Lung (tissue), 12 donors: ENCODE results near the gene ARSA. TPM values are rescaled to one million over a fixed set of nuclear protein-coding genes. Genes with fewer than 3 reads are reported as not detected.
"Not testable (repeated sequence)": the region's sequence is repeated elsewhere in the genome, so short reads cannot be mapped to it uniquely, and the experiment has no call there.

Source experiments
- ATAC-seq: fragments of 200-7000 bp; cut with Tn5 transposase; one replicate; pipeline ENCODE4 v1.9.1; 2020; ENCODE audit warnings: moderate number of reproducible peaks; ENCODE audit not compliant: insufficient read depth, low FRiP score
- DNase-seq, 3 donors: peaks; one replicate each; pipeline ENCODE4 v3.0.0-alpha.2; 2013 to 2017
- H3K27ac ChIP-seq, 2 donors: one replicate each; pipeline ENCODE4 v1.5.1; 2013; ENCODE audit warnings: mild to moderate bottlenecking in 2 of 2, moderate library complexity in 2 of 2, control low read depth in 1 of 2, inconsistent platforms in 1 of 2, low read depth in 1 of 2, low read length in 1 of 2
- H3K27me3 ChIP-seq, 3 donors: one replicate each; pipeline ENCODE4 v1.5.1; 2013; ENCODE audit warnings: low read length in 2 of 3; ENCODE audit not compliant: control insufficient read depth in 3 of 3, insufficient read depth in 3 of 3
- H3K36me3 ChIP-seq, 4 donors: one replicate each; pipeline ENCODE4 v1.5.1; 2013; ENCODE audit warnings: low read length in 4 of 4, mild to moderate bottlenecking in 1 of 4, moderate library complexity in 1 of 4; ENCODE audit not compliant: control insufficient read depth in 4 of 4, insufficient read depth in 4 of 4
- H3K4me1 ChIP-seq, 5 donors: one replicate each; pipeline ENCODE4 v1.5.1; 2013; ENCODE audit warnings: low read length in 5 of 5, mild to moderate bottlenecking in 2 of 5, moderate library complexity in 1 of 5; ENCODE audit not compliant: control insufficient read depth in 5 of 5, insufficient read depth in 5 of 5
- H3K4me3 ChIP-seq: one replicate; pipeline ENCODE4 v1.5.1; 2013; ENCODE audit warnings: mild to moderate bottlenecking, control low read depth, moderate library complexity
- H3K9ac ChIP-seq, 2 donors: one replicate each; pipeline ENCODE4 v1.5.1; 2013; ENCODE audit warnings: low read length in 2 of 2, control low read depth in 1 of 2; ENCODE audit not compliant: insufficient read depth in 1 of 2
- H3K9me3 ChIP-seq, 4 donors: one replicate each; pipeline ENCODE4 v1.5.1; 2013; ENCODE audit warnings: low read length in 3 of 4, mild to moderate bottlenecking in 1 of 4, moderate library complexity in 1 of 4; ENCODE audit not compliant: control insufficient read depth in 4 of 4, insufficient read depth in 3 of 4
- WGBS, 2 donors: extraction: QIAGEN DNeasy Blood & Tissue Kit; methylation state at CpG; one replicate each; pipeline ENCODE4 v1.1.7; 2013; 5-methylcytosine and 5-hydroxymethylcytosine counted together
- polyA plus RNA-seq, 2 donors: library from polyadenylated mRNA; stranded (reverse); fragments of 200-250 nt; gene quantifications; one replicate each; pipeline ENCODE4 v1.2.1, GENCODE V29; 2013
- total RNA-seq, 2 donors: library from RNA; depleted of rRNA in 1 of 2; stranded (reverse); fragments of >200 nt in 1 of 2; gene quantifications; one replicate each; pipeline ENCODE4 v1.2.1, GENCODE V29; 2014 to 2021
- TF ChIP-seq, protein P1 (sequence below): IDR thresholded peaks from 2 replicates; pipeline ENCODE4 v1.5.1; 2012; ENCODE audit warnings: mild to moderate bottlenecking; ENCODE audit errors: control extremely low read depth, extremely low read depth
- donor health status: control.
- donor health status: control.
- donor health status: Bipolar disorder and iron deficiency.
- donor health status: healthy.
- donor health status: DM: yes; HTN: yes; CAD: no.

ARSA gene
- total and polyA plus RNA-seq, 4 donors: 21.2 to 57.7 (median 40.5) TPM

GRCh38 chr22:50643021-50643820, 15.3 kb upstream of the ARSA start:
- not testable (repeated sequence) for DNase-seq, H3K4me3 ChIP-seq, H3K27ac ChIP-seq, H3K36me3 ChIP-seq, H3K9me3 ChIP-seq, H3K9ac ChIP-seq, H3K27me3 ChIP-seq, ATAC-seq
- 90 to 97% methylated on average over 17 of the region's 17 CpGs for WGBS, 2 donors
- peaks cover 0 to 20% (median 15%) of the 10 kb centered on the region in 5 donors for H3K4me1 ChIP-seq

- peak overlapping the region in 1 of 2 donors; percentile 23 for H3K9ac ChIP-seq
- no peaks in the 10 kb centered on the region for H3K9me3 ChIP-seq
- H3K27ac ChIP-seq: peak overlapping the region; percentile 63 to 65
- H3K4me1 ChIP-seq: peaks cover 0 to 20% (median 15%) of the 10 kb centered on the region in 5 donors
- WGBS, 2 donors: 19 to 26% methylated on average over 17 of the region's 17 CpGs
- ATAC-seq (no peak), DNase-seq (peak; percentile 89 to 95 (median 93))
- TF ChIP-seq, protein P1, sequence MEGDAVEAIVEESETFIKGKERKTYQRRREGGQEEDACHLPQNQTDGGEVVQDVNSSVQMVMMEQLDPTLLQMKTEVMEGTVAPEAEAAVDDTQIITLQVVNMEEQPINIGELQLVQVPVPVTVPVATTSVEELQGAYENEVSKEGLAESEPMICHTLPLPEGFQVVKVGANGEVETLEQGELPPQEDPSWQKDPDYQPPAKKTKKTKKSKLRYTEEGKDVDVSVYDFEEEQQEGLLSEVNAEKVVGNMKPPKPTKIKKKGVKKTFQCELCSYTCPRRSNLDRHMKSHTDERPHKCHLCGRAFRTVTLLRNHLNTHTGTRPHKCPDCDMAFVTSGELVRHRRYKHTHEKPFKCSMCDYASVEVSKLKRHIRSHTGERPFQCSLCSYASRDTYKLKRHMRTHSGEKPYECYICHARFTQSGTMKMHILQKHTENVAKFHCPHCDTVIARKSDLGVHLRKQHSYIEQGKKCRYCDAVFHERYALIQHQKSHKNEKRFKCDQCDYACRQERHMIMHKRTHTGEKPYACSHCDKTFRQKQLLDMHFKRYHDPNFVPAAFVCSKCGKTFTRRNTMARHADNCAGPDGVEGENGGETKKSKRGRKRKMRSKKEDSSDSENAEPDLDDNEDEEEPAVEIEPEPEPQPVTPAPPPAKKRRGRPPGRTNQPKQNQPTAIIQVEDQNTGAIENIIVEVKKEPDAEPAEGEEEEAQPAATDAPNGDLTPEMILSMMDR: peak; percentile 16
- H3K27me3 ChIP-seq: peaks cover 0 to 9% (median 4%) of the 10 kb centered on the region in 3 donors
- no peak overlapping the region for H3K4me3 ChIP-seq
- no peaks in the 10 kb centered on the region for H3K36me3 ChIP-seq
These were observed 14.0 kb upstream of the ARSA start for GRCh38 chr22:50641696-50642607.

DNA sequence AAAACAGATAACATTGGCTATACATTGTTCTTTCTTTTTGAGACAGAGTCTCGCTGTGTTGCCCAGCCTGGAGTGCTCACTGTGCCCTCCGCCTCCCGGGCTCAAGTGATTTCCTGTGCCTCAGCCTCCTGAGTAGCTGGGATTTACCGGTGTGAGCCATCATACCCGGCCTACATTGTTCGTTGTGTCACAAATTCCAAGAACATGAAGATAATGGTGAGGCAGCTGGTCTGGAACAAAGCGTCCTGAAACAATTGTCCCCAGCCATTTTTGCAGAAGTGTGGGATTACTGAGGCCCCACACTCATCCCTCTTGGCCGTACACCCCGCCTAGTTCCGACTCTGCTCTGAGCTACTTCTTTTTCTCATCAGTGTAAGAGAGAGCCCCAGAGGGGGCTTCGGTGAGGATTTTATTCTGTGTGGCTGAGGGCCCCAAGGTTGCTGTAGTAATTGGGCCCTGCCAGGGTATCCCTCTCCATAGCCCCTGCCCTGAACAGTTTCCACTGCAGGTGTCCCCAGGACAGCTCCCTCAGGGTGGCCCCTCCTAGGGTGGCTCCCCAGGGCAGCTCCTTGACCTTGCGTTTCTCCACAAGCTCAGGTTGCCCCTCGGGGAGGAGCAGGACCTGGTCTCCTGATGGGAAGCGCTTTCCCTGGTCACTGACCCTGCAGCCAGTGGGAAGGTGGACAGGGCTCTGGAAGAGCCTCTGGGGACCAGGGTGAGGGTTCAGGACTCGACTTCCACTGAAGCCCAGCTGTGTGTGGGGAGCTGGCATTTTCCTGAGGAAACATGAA, 13.1 kb upstream of the ARSA start:
- Histone ChIP-seq H3K9me3 (no peaks in the 10 kb centered on the region), H3K4me3 (no peak overlapping the region), H3K27ac (peak overlapping the region; percentile 34 to 63), H3K27me3 (peaks cover 0 to 9% (median 4%) of the 10 kb centered on the region in 3 donors), H3K36me3 (no peaks in the 10 kb centered on the region), H3K9ac (no peak overlapping the region), H3K4me1 (peaks cover 0 to 20% (median 15%) of the 10 kb centered on the region in 5 donors)
- DNase-seq: no peak
- 76 to 84% methylated on average over 15 of the region's 15 CpGs for WGBS, 2 donors
- peak; percentile 19 for ATAC-seq
- TF ChIP-seq, protein P1: no peak

DNA sequence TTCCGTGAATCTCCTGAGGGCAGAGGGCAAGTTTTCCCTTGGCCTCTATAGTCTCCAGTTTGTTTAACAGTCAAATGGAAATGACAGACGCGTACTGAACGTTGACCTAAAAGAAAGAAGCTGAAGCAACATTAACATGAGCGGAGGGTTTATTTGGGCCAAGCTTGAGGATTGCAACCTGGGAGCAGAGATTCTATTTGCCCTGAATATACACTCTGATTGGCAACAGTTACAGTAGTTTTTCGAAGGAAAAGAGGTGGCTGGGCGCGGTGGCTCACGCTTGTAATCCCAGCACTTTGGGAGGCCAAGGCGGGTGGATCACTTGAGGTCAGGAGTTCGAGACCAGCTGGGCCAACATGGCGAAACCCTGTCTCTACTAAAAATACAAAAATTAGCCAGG, 12.3 kb upstream of the ARSA start:
- peaks cover 0 to 20% (median 15%) of the 10 kb centered on the region in 5 donors for H3K4me1 ChIP-seq
- H3K27ac ChIP-seq, H3K36me3 ChIP-seq, H3K9ac ChIP-seq, H3K27me3 ChIP-seq, DNase-seq, H3K9me3 ChIP-seq, ATAC-seq, H3K4me3 ChIP-seq: not testable (repeated sequence)
- 96 to 97% methylated on average over 12 of the region's 12 CpGs for WGBS, 2 donors
